PC-3 (cell line): ENCODE data around the gene NTRK2. TPM values are rescaled to one million over a fixed set of nuclear protein-coding genes. Genes with fewer than 3 reads are reported as not detected.

Experiments
- ATAC-seq: fragments of 200-7000 bp; cut with Tn5 transposase; 2 replicates; pipeline ENCODE4 v1.9.1; 2020; ENCODE audit warnings: mild to moderate bottlenecking, moderate library complexity
- BruUV-seq: library from RNA; stranded (reverse); fragments of 400-500 nt; replicated peaks from 2 replicates; lab custom pipeline; 2021; lab: Mats Ljungman, UMichigan
- CTCF ChIA-PET: fragments of 300-600 bp; sonication (Branson Sonifier 250); formaldehyde crosslinking; loops from one replicate; lab custom pipeline; 2022; ENCODE audit warnings: antibody characterized with exemption; lab: Charles Lee
- POLR2A ChIA-PET: fragments of 300-600 bp; sonication (Branson Sonifier 250); formaldehyde crosslinking; loops from one replicate; lab custom pipeline; 2022; ENCODE audit warnings: antibody characterized with exemption; ENCODE audit not compliant: unreplicated experiment; lab: Charles Lee
- DNase-seq: peaks from one replicate; pipeline ENCODE4 v3.0.0-alpha.2; 2015
- H2AFZ ChIP-seq: fragments of 300-600 bp; sonication (generic); 2 replicates; pipeline ENCODE4 v1.6.0; 2016; ENCODE audit warnings: antibody characterized with exemption, low read length
- H3F3A ChIP-seq: fragments of 300-600 bp; sonication (generic); one replicate; pipeline ENCODE4 v1.6.0; 2017; ENCODE audit warnings: antibody characterized with exemption, low read length, control low read depth, mild to moderate bottlenecking; ENCODE audit not compliant: unreplicated experiment
- H3K27ac ChIP-seq: fragments of 300-600 bp; sonication (generic); 2 replicates; pipeline ENCODE4 v1.5.1; 2016; ENCODE audit warnings: mild to moderate bottlenecking, low read length
- H3K27me3 ChIP-seq: fragments of 300-600 bp; sonication (generic); 2 replicates; pipeline ENCODE4 v1.6.1; 2016; ENCODE audit warnings: low read length, mixed read lengths
- H3K36me3 ChIP-seq: fragments of 300-600 bp; sonication (generic); 2 replicates; pipeline ENCODE4 v1.6.1; 2016; ENCODE audit warnings: low read depth, mixed run types, low read length, mixed read lengths
- H3K4me1 ChIP-seq: fragments of 300-600 bp; sonication (generic); 2 replicates; pipeline ENCODE4 v1.5.1; 2016; ENCODE audit warnings: low read length; ENCODE audit not compliant: insufficient read depth
- H3K4me2 ChIP-seq: fragments of 300-600 bp; sonication (generic); 2 replicates; pipeline ENCODE4 v1.6.0; 2016; ENCODE audit warnings: low read length
- H3K4me3 ChIP-seq: fragments of 300-600 bp; sonication (generic); 2 replicates; pipeline ENCODE4 v1.5.1; 2016; ENCODE audit warnings: mild to moderate bottlenecking, low read length, mixed read lengths
- H3K79me2 ChIP-seq: fragments of 300-600 bp; sonication (generic); 2 replicates; pipeline ENCODE4 v1.6.1; 2017; ENCODE audit warnings: low read length, mixed read lengths
- H3K9ac ChIP-seq: fragments of 300-600 bp; sonication (generic); 2 replicates; pipeline ENCODE4 v1.6.0; 2016; ENCODE audit warnings: mild to moderate bottlenecking, low read length
- H3K9me2 ChIP-seq: fragments of 300-600 bp; sonication (generic); replicated peaks from 2 replicates; pipeline ENCODE4 v1.6.1; 2016; ENCODE audit warnings: mixed run types, low read length, mixed read lengths
- H3K9me3 ChIP-seq: fragments of 300-600 bp; sonication (generic); 2 replicates; pipeline ENCODE4 v1.6.1; 2016; ENCODE audit warnings: low read length, mixed read lengths
- H4K20me1 ChIP-seq: fragments of 300-600 bp; sonication (generic); 2 replicates; pipeline ENCODE4 v1.6.1; 2016; ENCODE audit warnings: low read length, mixed read lengths
- EZH2 ChIP-seq: fragments of 300-600 bp; sonication (generic); IDR thresholded peaks from one replicate; pipeline ENCODE4 v1.6.1; 2017; ENCODE audit warnings: antibody characterized with exemption, mild to moderate bottlenecking, low read length; ENCODE audit not compliant: unreplicated experiment
- EZH2phosphoT487 ChIP-seq: fragments of 300-600 bp; sonication (generic); IDR thresholded peaks from 2 replicates; pipeline ENCODE4 v1.6.1; 2018; ENCODE audit warnings: mild to moderate bottlenecking, antibody characterized with exemption, low read length, borderline replicate concordance
- intact Hi-C: fragments of 100-400 bp; cut with micrococcal nuclease; formaldehyde crosslinking; loops from 2 replicates; pipeline ENCODE4 v1.9.0; 2023
- total RNA-seq: library from RNA; depleted of rRNA; stranded (reverse); fragments of >200 nt; gene quantifications from 2 replicates; pipeline ENCODE4 v1.2.3, GENCODE V29; 2014
- TF ChIP-seq, protein P1 (sequence below): fragments of 300-600 bp; sonication (generic); conservative IDR thresholded peaks from 2 replicates; pipeline ENCODE4 v1.5.1; 2017; ENCODE audit warnings: antibody characterized with exemption, low read depth, mild to moderate bottlenecking, low read length

The NTRK2 gene
- total RNA-seq, 1 experiment from 2014 or later = not detected

DNA sequence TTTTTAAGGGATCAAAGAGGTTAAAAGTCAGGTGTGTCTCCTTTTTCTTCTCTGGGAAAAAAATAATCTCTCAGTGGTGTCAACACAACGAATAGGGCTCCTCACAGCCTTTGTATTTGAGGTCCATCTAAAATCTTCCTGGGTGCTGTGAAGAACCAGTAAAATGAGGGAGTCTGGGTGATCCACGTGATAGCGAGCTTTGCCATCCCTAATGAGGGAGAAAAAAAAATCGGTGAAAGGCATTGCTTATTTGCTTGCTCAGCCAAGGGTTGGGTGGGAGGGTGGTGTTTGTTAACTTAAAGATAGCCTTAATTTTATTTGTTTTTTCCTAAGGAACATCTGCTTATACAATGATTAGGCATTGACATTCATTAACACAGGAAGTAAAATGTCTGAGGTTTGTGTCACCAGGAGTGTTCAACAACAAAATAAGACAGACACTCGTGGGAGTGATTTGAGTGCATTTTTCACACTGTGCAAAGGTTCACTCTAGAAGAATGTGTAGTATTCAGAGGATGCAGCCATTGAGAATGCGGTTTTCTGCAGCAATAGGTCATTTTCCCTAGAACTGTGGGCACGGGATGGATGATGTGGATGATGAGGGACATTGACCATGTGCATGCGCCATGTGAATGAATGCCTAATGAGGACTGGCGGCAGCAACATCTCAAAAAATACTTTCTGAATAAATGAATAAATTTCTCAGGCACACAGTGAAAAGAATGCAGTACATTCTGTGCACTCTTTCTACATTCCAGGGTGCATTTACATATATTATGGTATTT is 369.5 kb downstream of the NTRK2 start:
- CTCF ChIA-PET = no interaction called here
- no peak for DNase-seq
- H3K4me3 ChIP-seq = no peak overlapping the region

DNA sequence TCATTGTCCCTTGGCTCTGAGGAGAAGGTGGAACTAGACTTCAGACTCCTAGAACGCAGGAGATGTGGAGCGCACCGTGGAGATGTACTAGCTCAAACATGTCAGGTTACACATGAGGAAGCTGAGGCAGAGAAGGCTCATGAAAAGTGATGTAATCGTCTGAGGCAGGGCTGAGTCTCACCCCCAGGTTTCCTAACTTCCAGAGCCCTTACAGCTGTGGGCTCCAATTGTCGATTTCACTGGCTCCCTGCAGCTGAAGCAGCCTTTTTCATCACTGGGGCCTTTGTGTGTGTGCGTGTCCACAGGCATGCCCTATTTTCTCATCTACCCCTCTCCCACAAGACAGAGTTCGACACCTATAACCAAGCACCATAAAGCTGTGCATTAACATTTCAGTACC is 370.6 kb downstream of the NTRK2 start:
- no peaks in the 10 kb centered on the region for H3K4me1 ChIP-seq
- ChIA-PET POLR2A (no interaction called here), CTCF (no interaction called here)
- no peak for DNase-seq
- no peak overlapping the region for H3K4me2 ChIP-seq
- ATAC-seq = no peak
- TF ChIP-seq, protein P1, sequence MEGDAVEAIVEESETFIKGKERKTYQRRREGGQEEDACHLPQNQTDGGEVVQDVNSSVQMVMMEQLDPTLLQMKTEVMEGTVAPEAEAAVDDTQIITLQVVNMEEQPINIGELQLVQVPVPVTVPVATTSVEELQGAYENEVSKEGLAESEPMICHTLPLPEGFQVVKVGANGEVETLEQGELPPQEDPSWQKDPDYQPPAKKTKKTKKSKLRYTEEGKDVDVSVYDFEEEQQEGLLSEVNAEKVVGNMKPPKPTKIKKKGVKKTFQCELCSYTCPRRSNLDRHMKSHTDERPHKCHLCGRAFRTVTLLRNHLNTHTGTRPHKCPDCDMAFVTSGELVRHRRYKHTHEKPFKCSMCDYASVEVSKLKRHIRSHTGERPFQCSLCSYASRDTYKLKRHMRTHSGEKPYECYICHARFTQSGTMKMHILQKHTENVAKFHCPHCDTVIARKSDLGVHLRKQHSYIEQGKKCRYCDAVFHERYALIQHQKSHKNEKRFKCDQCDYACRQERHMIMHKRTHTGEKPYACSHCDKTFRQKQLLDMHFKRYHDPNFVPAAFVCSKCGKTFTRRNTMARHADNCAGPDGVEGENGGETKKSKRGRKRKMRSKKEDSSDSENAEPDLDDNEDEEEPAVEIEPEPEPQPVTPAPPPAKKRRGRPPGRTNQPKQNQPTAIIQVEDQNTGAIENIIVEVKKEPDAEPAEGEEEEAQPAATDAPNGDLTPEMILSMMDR = no peak
- TF ChIP-seq EZH2phosphoT487 (no peak), EZH2 (no peak)
- H3K4me3 ChIP-seq = no peak overlapping the region
- intact Hi-C loops = no loop called here
- BruUV-seq = no TSS peak
- H3K79me2 ChIP-seq = no peaks in the 10 kb centered on the region
- H3K9me2 ChIP-seq = no peaks in the 10 kb centered on the region
- no peaks in the 10 kb centered on the region for H3K9me3 ChIP-seq
- H3K9ac ChIP-seq = no peak overlapping the region
- H3K36me3 ChIP-seq = no peaks in the 10 kb centered on the region
- no peaks in the 10 kb centered on the region for H4K20me1 ChIP-seq
- no peaks in the 10 kb centered on the region for H3F3A ChIP-seq
- no peak overlapping the region for H3K27ac ChIP-seq
- no peaks in the 10 kb centered on the region for H3K27me3 ChIP-seq
- H2AFZ ChIP-seq = no peak overlapping the region

More for the DNA sequence above, 369.5 kb downstream of the NTRK2 start:
- POLR2A ChIA-PET = no interaction called here
- Histone ChIP-seq H3K9me3 (no peaks in the 10 kb centered on the region), H2AFZ (no peak overlapping the region), H3K27ac (no peak overlapping the region), H3K4me2 (no peak overlapping the region), H3K79me2 (no peaks in the 10 kb centered on the region), H3K27me3 (no peaks in the 10 kb centered on the region), H3K9ac (no peak overlapping the region), H4K20me1 (no peaks in the 10 kb centered on the region), H3F3A (no peaks in the 10 kb centered on the region), H3K9me2 (no peaks in the 10 kb centered on the region), H3K4me1 (no peaks in the 10 kb centered on the region), H3K36me3 (no peaks in the 10 kb centered on the region)
- no TSS peak for BruUV-seq
- intact Hi-C loops = no loop called here
- no peak for ATAC-seq
- no peak for TF ChIP-seq EZH2
- no peak for TF ChIP-seq EZH2phosphoT487
- TF ChIP-seq, protein P1 = no peak

DNA sequence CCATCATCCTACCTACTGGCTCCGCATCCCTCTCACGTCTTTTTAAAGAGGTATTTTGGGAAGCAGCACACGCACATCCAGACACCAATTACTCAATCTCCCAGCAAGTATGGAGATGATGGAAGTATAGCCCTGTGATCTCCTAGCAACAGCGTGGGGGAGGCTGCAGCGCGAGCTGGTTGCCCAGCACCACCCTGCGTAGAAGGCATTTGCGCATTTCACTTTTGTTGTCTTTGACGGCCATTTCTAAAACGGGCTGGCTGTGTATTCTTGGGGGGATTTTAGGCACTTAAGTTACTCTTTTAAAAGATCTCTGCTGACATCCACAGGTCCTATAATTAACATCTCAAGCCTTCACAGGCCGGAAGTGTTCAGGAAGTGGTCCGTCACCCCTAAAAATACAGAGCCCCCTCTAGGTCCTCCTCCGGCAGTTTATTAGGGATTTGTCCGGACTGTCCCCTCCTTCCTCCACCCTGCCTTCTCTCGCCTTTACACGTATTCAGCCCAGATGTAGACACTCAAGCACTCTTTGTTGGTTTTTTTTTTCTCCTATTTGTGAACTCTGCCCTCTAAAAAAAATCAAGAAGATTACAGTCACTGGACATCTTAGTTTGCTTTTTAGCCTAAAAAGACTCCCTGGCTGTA is 371.4 kb downstream of the NTRK2 start:
- ChIA-PET CTCF (no interaction called here), POLR2A (no interaction called here)
- Histone ChIP-seq H3K4me1 (no peaks in the 10 kb centered on the region), H2AFZ (no peak overlapping the region), H3K79me2 (no peaks in the 10 kb centered on the region), H3K4me3 (no peak overlapping the region), H3K9ac (no peak overlapping the region), H3K36me3 (no peaks in the 10 kb centered on the region), H3F3A (no peaks in the 10 kb centered on the region), H3K9me3 (no peaks in the 10 kb centered on the region), H3K27me3 (no peaks in the 10 kb centered on the region), H4K20me1 (no peaks in the 10 kb centered on the region), H3K9me2 (no peaks in the 10 kb centered on the region), H3K4me2 (no peak overlapping the region), H3K27ac (no peak overlapping the region)
- TF ChIP-seq EZH2phosphoT487 = no peak
- TF ChIP-seq, protein P1 = no peak
- no peak for TF ChIP-seq EZH2
- no peak for ATAC-seq
- no TSS peak for BruUV-seq
- no peak for DNase-seq
- intact Hi-C loops = no loop called here
